GM18502 (cell line): Measurements from ENCODE around the gene AOC2.
"Not testable (repeated sequence)": the region's sequence is repeated elsewhere in the genome, so short reads cannot be mapped to it uniquely, and the experiment has no call there.

ENCODE experiments used
- ATAC-seq: cut with Tn5 transposase; IDR thresholded peaks from one replicate; pipeline ENCODE4 v1.9.1; 2021; ENCODE audit warnings: mild to moderate bottlenecking; ENCODE audit not compliant: unreplicated experiment, poor library complexity

AOC2 gene

DNA sequence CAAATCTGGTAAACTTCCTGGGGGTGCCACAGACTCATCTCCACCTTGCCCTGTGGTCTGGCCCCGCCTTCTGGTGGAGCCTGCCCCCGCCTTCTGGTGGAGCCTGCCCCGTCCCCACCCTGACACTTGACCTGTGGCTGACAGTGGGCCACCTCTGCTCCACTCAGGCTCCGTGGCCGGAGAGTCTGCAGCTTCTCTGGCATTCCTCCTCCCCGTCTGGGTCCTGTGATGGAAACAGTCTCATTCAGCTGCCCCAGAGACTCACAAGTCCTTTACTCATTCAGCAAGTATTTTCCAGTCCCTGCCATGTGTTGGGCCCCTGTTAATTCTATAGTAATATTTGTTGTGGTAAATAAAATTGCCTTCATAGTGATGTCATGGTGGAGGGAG, 35.2 kb downstream of the AOC2 start:
- ATAC-seq: no peak

DNA sequence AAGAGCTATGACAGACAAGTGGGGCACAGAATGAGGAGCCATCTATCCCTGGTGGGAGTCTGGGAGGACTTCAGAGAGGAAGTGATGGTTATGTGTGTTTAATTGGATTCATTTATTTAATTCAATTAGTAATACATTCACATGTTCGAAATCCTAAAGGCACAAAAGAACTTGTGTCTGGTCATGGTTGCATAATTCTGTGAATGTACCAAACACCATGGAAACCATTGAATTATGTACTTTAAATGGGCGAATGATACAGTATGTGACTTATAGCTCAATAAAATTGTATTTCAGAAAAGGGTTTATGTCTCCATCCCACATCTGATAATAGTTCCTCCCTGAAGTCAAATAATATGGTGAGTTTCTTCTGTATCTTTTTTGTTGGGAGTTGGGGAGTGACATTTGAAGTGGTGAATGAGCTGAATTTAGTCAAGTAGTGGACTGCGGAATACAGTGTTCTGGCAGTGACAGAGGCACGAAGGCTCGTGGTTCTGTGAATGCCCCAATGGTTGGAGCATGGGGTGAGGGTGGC, 36.5 kb downstream of the AOC2 start:
- ATAC-seq: no peak

DNA sequence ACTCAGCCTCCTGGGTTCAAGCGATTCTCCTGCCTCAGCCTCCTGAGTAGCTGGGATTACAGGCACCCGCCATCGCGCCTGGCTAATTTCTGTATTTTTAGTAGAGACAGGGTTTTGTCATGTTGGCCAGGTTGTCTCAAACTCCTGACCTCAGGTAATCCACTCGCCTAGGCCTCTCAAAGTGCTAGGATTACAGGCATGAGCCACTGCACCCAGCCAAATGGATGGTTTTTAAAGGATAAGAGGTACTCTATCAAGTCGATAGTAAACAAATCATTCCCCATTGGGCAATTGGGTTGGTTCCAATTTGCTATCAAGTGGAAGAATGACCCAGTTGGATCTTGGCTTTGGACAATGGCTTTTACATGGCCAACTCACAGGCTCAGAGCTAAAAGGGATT, 37.3 kb downstream of the AOC2 start:
- not testable (repeated sequence) for ATAC-seq

DNA sequence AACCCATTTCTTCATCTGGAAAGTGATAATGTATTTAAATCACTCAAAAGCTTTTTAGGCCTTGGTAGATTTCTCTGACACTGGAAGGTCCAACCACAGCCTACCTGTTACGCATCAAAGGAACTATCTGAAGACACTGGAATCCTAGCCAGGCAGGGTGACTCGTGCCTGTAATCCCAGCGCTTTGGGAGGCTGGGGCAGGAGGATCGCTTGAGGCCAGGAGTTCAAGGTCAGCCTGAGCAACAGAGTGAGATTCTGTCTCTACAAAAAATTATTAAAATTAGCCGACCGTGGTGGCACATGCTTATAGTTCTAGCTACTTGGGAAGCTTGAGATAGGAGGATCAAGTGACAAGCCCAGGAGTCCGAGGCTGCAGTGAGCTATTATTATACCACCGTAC, 37.8 kb downstream of the AOC2 start:
- no peak for ATAC-seq

DNA sequence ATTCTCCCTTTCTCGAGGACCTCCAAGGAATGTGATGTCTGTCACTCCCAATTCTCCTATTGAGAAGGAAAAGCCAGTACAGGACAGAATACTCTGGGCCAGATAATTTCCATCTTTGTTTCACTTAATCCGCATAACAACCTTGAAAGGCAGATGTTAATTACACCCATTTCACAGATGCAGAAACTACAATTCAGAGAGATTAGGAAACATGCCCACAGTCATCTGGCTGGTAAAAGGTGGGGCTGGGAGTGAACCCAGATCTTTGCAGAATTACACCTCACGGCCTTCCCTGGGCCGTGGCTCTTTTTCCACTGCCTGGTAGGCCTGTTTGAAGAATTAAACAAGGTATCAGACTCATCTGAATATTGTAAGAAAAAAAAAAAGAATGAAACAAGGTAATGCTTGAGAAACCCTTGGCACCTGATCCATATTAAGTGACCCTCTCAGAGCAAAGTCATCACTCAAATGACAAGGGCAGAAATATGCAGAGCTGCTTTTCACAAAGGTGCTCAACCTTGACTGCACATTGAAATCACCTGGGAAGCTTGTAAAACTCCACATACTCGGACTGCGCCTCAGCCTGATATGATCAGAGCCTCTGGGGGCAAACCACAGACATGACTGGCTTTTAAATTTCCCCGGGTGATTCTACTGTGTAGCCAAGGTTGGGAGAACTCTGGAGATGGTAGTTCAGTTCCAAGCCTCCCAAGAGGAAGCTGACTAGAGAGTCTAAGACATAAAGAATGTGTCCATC, 39.6 kb downstream of the AOC2 start:
- ATAC-seq: no peak

DNA sequence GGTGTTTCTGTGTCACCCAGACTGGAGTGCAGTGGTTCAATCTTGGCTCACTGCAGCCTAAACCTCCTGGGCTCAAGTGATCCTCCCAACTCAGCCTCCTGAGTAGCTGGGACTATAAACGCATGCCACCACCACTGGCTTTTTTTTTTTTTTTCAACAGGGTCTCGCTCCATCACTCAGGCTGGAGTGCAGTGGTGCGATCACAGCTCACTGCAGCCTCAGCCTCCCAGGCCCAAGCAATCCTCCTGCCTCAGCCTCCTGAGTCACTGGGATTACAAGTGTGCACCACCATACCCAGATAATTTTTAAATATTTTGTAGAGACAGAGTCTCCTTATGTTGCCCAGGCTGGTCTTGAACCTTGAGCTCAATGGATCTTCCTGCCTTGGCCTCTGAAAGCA, 41.4 kb downstream of the AOC2 start:
- ATAC-seq: not testable (repeated sequence)

DNA sequence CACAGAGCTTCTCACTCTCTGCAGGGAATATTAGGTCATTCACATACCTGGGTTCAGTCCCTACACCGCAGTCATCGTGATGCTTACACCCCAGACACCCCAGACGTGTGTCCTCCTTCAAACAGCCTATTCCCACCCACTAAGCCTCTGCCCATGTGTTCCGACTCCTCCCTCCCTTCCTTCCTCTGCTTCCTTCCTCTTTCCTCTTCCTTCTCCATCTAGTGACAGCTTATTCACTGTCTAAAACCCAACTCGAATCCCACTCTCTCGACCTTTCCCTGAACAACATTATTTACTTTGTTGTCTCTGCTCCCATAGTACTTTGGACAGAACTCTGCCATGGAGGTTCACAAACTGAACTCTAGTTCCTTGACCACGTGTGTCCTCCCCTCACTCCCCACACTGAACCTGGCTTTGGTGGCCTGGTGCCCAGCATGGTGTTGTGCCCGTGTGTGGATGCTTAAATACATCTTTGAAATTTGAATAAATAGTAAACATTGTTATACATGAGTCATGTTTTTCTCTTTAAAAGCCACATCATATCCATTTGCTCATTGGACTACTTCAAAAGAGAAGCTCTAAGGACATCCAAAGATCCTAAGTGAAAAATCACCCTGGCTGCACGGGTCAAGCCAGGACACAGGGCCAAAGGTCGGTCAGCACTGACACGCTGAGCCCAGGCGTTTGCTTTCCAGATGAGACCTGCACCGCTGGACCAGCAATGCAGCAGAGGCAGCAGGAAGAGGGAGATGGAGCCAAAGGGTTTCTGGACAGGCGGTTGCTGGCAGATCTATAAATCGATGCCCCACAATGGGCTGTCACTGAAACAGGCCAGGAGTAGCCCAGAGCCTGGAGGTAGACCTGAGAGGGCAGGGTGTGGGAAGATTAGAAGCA, 42.1 kb downstream of the AOC2 start:
- ATAC-seq: no peak

DNA sequence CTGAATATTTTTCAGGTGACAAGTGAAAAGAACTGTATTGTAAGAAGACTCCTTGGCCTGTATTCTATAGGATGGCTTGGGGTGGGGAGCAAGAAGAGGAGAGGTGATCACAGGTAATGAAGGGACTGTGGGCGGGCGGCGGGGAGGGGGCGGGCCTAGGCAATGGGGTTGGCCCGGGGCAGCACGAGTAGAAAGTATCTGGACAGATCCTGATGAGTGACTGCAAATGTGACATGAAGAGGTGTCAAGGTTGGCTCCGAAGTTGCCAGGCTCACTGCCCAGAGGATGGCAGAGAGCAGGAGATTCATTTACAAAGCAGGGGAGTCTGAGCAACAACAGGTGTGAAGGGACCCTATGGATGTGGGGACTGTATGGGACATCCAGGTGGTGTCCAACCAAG, 45.4 kb downstream of the AOC2 start:
- ATAC-seq: no peak

DNA sequence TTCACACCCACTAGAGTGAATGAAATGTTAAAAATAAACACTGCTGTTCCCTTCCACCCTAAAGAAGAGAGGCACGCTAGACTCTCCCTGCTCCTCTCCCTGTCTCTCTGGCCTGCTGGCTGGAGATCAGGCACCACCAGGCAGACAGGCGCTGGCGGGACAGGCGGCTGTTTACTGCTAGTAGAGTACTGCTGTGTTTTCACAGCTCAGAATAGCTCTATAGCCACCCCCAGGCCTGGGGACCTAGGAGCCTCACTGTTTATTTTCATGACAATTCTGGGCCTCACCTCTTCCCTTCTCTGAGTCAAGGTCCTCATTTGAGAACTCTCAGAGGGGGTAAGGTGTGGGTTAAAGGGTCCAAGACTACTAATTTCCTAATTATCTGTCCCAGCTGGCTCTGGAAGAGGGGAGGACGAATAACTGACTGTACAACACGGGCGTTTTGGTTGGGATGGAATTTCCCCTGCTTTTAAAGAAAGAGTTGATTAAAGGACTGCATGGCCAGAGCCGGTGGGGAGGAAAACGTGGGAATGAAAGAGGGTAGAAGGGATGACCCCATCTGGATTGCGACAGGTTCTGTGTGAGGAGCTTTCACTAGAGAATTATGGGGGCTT, 47.3 kb downstream of the AOC2 start:
- no peak for ATAC-seq

DNA sequence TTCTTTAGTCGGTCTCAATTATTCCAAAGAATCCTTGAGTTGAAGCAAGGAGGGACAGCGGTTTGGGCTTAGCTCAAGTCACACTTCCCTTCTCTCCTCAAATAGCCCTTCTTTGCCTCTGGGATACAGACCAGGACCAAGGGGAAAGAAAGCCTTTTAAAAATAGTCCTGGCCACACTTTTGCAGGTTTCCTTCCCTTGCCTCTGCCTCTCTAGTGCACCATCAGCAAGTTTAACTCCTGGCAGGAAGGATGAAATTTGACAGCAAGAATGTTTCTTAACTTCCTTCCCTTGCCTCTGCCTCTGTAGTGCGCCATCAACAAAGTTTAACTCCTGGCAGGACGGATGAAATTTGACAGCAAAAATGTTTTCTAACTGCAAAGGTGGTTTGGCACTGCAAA, 49.0 kb downstream of the AOC2 start:
- no peak for ATAC-seq

DNA sequence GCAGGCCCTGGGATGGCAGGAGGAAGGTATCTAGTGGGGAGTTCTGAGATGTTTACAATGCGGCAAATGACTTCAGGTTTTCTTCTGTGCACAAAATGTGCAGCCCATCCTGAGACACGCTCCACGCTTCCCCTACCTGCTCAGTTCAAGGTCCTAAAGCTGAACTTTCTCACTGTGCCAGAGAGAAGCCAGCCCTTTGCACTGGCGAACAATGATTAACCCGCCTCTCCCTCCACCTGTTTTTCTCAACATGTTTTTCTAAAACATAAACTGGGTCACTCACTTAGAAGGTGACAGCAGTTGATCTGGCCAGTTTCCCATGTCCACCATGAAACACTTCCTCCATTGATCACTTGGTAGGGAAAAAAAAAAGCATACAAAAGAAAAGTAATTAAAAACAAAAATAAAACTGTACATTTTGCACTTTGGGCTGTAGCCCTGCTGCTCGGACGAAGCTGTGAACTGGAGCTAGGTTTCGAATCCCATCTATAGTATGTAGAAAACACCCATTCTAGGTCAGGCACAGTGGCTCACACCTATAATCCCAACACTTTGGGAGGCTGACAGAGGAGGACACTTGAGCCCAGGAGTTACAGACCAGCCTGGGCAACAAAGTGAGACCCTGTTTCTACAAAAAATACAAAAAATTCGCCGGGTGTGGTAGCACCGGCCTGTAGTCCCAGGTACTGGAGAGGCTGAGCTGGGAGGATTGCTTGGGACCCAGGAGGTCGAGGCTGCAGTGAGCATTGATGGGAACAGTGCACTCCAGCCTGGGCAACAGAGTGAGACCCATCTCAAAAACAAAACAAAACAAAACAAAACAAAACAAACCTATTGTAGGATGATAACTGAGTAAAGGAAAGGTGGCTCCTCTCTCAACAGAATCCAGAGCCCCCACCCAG, 50.2 kb downstream of the AOC2 start:
- no peak for ATAC-seq

DNA sequence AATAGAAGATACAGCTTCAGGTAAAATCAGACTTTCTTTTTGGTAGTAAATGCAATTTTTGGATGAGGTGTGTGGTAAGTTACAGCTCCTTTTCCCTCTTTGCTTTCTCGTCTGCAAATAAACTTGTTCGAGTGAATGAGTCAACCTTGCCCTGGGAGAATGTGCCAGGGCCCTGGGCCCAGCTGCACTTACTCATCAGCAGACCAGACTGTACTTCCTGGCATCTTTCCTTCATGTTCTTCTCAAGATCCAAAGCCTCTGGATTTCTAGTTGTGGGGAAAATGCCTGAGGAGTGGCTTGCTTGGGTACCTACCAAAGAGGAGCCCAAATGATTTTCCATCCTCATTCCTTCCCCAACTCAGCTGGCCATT, 50.8 kb downstream of the AOC2 start:
- no peak for ATAC-seq

DNA sequence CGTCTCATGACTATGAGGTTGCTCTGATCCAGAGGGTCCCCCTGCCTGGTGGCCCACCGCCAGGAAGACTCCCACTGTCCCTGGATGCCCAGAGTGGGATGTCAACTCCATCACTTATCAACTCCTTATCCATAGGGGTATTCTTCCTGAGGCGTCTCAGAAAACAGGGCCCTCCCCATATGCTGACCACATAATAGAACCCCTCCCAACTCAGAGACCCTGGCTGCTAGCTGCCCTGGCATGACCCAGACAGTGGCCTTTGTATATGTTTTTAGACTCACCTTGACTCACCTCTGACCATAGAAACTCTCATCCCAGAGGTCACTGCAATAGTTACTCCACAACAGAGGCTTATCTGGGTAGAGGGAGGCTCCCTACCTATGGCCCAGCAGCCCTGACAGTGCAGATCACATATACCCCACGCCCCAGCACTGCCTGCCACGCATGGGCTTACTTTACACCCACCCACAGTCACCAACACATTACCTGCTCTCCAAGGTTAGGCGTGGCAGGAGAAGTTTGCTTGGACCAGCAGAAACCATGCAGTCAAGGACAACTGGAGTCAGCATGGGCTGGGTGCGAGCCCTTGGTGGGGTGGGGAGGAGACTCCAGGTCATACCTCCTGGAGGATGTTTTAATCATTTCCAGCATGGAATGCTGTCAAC, 53.9 kb downstream of the AOC2 start:
- ATAC-seq: no peak

DNA sequence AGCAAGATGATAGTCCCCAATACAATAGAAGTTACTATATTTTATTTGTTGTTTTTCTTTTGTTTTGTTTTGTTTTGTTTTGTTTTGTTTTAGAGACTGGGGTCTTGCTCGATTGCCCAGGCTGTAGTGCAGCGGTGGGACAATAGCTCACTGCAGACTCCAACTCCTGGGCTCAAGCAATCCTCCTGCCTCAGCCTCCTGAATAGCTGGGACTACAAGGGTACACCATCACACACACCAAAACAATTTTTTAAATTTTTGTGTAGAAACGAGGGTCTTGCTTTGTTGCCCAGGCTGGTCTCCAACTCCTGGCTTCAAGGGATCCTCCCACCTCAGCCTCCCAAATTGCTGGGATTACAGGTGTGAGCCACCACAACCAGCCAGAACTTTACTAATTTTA, 55.6 kb downstream of the AOC2 start:
- ATAC-seq: not testable (repeated sequence)
